Activated naive CD8-positive, alpha-beta T cell treated with anti-CD3 and anti-CD28 coated beads, Interleukin-2, amount 50 U/mL, for 16 hours (primary cell): ENCODE data around the gene TBC1D1.

Source experiments
- DNase-seq: peaks from one replicate; pipeline ENCODE4 v3.0.0-alpha.2; 2020; ENCODE audit warnings: low read depth, low spot score

Gene TBC1D1

GRCh38 chr4:38080061-38080974, 189.4 kb downstream of the TBC1D1 start:
- DNase-seq, result no peak

GRCh38 chr4:38082021-38082420, 191.1 kb downstream of the TBC1D1 start:
- DNase-seq, result no peak

- DNase-seq, result no peak
These were observed 191.8 kb downstream of the TBC1D1 start for GRCh38 chr4:38082424-38083385.

DNA sequence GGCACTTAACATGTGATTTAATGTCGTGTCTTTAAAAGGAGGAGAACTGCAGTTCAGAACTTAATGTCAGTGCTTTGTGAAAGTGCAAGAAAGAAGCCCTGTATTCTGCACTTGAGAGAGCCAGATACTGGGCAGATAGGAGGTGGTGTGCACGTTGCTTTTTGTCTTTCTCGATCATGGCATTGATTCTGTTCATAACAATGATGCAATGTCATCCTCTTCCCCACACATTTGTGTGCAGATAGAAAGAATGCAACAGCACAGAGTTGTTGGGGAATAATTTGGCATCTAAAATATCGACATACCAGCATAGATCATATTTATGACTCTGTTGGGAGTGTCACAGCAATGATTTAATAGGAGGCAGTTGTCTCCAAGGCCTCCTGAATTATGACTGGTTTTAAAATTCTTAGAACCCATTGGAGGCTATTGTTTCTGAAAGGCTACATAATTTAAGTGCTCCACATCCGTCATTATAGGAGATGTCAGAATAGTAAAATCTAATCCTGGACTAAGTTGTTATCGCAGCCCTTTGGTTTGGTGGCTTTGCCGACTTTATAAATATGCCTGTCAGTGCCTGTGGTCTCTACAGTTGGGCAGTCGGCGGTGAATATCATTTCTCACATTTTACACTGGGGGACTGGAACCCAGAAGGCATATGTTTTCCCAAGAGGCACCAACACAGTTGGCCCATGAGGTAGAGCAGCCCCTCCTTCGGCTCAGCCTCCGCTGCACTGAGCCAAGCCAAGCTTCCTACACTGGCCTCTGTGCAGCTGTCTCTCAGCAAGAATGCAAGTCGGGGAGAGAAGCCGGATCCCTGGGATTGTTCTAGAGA, 194.2 kb downstream of the TBC1D1 start:
- no peak for DNase-seq

DNA sequence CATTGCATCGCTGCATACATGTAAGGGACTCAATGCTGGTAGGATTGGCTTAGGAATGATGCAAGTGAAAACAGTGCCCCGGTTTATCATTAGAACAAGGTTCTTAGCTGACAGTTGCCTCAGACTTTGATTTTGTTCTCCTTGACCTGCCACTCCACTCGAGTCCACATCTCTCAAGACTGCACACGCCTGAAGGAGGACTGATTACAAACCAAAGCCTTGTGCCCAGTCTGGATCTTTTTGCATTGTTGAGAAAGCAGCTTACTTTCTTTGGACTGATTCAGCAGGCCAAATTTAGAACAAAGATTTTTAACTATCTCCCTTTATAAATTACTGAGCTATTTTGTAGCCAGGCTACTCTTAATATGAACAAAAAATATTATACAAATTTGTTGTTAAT, 194.9 kb downstream of the TBC1D1 start:
- DNase-seq, result no peak

GRCh38 chr4:38086151-38086848, 195.4 kb downstream of the TBC1D1 start:
- DNase-seq, result no peak

GRCh38 chr4:38086849-38087226, 196.0 kb downstream of the TBC1D1 start:
- DNase-seq, result no peak

- DNase-seq, result no peak
These were observed 197.4 kb downstream of the TBC1D1 start for GRCh38 chr4:38088321-38088720.

DNA sequence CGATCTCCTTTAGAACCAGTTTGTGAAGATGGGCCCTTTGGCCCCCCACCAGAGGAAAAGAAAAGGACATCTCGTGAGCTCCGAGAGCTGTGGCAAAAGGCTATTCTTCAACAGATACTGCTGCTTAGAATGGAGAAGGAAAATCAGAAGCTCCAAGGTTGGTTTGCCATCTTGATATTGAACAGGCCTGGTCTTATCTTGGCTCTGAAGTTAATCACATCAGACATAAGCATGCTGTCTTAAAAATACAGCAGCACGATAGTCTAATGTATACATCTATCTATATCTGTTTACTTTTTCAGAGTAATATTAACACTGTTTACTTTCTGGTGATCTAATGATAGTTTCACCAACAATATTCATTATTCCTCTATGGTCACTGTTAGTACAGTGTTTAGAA, 199.1 kb downstream of the TBC1D1 start:
- DNase-seq, result no peak

DNA sequence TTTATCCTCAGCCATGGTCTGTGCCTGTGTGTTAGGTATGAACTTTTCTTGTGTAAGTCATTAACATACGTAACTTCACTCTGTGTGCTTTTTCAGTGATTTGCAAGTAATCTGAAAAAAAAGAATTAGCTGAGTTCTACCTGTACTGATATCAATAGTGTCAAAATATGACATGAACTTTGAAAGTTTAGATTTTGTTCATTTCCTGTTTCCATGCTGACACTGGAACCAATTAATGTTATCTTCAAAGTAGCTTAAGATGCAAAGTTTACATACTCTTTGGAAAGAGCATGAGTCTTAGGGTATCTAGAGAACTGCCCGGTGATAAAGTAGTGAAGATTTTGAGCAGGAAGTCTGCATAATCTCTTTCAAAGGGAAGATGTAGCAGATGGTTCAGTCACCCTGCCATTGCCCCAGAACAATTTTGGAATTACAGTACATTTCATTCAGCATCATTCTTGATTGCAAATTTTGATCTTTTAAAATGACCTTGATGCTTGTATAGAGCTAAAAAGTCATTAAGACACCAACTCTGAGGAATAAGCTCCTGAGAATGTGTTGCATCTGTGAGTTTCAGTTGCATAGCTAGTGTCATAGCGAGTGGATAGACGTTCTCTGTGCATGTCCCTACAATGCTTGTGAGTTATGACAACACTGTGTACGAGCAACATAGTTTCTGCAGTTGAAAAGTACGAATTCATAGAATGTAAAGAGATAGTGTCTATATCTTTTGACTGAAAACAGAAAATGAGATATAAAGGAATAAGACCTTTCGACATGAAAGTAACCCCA, 199.8 kb downstream of the TBC1D1 start:
- DNase-seq, result no peak

- DNase-seq, result no peak
These were observed 200.8 kb downstream of the TBC1D1 start for GRCh38 chr4:38091636-38092035.

DNA sequence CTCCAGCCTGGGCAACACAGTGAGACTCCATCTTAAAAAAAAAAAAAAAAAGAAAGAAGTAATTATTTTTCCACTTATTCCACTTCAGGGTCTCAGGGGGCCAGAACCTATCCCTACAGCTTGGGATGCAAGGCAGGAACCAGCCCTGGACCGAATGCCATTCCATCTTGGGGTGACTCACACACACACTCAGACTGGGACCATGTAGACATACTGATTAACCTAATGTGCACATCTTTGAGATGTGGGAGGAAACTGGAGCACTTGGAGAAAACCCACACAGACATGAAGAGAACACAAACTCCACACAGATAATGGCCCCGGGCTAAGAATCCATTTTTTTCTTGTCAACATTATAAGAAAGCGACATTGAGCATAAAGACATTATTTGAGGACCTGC, 201.8 kb downstream of the TBC1D1 start:
- DNase-seq, result no peak

DNA sequence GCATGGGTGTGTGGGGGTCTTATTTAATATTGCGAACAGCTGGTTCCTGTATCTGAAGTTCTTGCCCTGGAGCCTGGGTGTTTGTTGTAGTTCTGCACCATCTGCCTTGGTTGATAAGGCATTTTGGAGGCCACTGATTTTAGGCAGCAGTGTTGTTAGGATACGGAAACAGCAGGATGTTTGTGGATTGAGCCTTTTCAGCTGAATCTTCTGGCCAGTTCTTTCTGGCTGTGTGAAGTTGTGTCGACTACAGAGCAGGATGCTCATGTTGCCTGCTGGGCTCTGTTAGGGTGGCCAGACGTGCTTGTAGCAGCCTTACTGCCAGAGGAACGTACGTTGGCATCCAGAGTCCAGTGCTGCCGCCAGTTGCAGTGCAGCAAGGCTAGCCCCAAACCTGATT, 203.5 kb downstream of the TBC1D1 start:
- no peak for DNase-seq

- DNase-seq, result no peak
These were observed 204.8 kb downstream of the TBC1D1 start for GRCh38 chr4:38095691-38096090.

DNA sequence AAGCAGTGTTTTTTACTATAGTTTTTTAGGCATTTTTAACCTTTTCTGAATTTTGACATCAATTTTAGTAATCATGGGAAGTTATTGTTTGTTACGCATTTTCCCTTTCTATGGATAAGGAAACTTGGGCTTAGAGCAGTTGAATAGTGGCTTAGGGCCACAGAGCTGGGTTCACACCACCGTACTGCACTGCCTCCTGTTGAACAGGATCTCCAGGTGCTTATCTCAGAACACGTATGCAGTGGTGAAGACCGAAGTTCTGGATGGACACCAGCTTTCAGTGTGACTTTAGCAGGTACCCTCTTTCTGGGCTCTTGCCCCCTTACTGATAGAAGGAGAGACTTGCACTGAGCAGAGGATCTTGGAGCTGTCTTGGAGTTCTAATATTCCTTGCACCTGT, 206.9 kb downstream of the TBC1D1 start:
- DNase-seq, result no peak

DNA sequence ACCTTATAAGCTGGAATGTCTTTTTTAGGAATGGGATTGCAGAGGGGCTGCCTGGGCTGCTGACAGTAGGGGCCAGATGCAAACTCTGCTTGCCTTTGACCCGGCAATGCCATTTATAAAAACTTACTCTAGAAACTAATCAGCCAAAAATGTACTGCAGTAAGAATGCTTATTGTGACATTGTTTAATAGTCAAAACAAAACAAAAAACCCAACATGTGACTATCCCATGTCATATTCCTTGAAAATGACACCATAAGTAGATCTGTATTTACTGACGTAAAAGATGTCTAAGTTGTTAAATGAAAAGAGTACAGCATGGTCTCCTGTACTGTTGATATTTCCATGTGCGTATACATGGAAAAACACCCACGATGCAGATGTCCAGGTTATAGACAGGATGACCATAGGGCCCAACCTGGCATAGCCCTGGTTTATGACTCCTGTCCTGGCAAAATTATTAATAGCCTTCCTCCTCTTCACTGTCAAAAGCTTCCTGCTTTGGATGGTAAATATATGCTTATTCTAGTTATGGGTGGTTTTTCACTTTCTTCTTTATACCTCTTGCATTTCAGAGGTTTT, 208.2 kb downstream of the TBC1D1 start:
- no peak for DNase-seq

- DNase-seq, result no peak
These were observed 209.1 kb downstream of the TBC1D1 start for GRCh38 chr4:38099908-38100407.

GRCh38 chr4:38100474-38101255, 209.8 kb downstream of the TBC1D1 start:
- no peak for DNase-seq

DNA sequence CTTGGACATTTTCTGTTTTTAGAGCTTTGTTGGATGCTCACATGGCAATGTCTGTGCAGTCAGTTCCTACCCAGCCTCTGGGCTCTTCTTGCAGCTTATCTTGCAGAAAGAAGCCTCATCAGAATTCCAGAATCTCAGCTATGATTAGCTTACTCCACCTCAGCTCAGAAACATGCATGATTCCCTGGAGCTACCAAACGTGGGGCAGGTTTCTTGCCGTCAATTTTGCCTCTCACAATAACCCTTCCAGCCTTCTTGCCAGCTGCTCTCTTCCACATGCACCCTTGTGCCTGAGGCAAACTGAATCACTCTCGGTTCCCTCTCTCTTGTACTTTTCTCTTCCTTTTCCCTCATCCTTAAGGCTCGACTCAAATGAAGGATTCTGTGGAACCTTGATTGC, 210.7 kb downstream of the TBC1D1 start:
- DNase-seq, result no peak
